ENCODE data around the gene MRPL52.
A peak's percentile ranks its signal among the peaks of the same experiment; 100 is the strongest.
"Not testable (repeated sequence)": the region's sequence is repeated elsewhere in the genome, so short reads cannot be mapped to it uniquely, and the experiment has no call there.

MRPL52 gene

GRCh38 chr14:22811722-22812121 lies 18.0 kb upstream of the MRPL52 start:
- DNase-seq (ENCODE audit: low spot score), result no peak

DNA sequence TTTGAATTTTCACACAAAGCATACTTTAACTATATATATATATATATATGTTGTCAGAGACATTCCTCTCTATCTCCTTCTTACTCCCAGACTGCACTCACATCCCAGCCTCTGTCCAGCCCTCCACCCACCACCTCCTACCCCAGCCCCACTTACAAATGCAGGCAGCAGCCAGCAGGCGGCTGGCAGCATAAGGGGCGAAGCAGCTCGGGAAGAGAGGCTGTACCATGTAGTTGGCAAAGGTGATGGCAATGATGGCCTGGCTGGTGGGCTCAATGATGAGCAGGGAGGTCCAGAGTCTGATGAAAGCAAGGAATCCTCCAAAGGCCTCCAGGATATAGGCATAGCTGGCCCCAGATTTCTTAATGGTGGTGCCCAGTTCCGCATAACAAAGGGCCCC lies 16.9 kb upstream of the MRPL52 start:
- DNase-seq (ENCODE audit: low spot score), result no peak

GRCh38 chr14:22813145-22813544 lies 16.5 kb upstream of the MRPL52 start:
- no peak for DNase-seq (ENCODE audit: low spot score)

DNA sequence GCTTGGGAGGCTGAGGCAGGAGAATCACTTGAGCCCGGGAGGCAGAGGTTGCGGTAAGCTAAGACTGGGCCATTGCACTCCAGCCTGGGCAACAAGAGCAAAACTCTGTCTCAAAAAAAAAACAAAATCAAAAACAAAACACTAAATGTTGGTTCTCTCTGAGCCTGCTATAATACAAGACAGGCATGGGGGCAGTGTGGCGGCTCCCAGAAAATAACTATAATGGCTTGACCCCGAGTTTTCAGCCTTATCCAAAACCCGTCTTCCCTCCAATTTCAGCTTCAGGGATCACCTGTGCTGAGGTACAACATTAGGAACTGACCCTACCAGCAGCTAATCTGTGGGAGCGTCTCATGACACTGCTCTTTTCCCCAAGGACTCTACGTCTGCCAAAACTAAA lies 15.3 kb upstream of the MRPL52 start:
- DNase-seq (ENCODE audit: low spot score), result no peak

GRCh38 chr14:22814941-22815713 lies 14.6 kb upstream of the MRPL52 start, which contains the start of gene SLC7A7:
TSS of gene SLC7A7 (minus strand) at chr14:22815435. CDS start at chr14:22813398, 2,037 bp downstream.
- no peak for DNase-seq (ENCODE audit: low spot score)

DNA sequence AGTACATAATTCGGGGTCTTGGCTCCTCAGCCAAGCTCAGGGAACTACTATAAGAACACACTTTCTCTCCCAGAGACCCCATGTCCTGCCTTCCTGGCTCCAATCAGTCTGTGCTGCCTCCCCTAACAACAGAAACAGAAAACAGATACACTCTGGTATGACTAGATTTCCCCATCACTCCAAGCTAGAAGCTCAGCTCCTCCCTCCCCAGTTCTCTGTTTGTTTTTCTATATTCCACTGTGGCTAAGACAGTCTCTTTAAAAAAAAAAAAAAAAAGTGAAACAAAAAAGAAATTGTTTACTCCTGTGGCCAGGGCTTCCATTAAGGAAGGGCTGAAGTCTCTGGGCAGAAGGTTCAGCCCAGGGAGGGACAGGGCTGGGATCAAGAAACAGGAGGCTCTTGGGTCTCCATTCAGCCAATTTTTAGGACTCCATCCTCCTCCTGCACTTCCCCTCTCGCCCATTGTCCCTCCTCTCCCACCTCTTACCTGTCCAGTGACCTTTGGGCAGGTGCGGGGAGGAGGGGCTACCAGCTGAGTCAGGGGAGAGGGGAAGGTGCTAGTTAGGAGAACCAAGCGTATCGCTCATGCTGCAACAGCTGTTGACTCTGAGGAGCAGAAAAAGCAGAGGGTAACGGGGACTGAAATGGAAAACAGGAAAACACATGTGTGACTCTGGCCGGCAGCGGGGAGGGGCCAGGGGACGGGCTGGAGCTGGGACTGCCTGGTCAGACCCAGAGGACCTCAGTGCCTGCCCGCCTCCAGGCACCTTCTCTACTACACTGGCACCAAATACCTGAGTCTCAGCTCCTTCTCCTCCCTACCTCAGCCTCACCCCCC lies 10.3 kb upstream of the MRPL52 start:
- DNase-seq (ENCODE audit: low spot score), result no peak

DNA sequence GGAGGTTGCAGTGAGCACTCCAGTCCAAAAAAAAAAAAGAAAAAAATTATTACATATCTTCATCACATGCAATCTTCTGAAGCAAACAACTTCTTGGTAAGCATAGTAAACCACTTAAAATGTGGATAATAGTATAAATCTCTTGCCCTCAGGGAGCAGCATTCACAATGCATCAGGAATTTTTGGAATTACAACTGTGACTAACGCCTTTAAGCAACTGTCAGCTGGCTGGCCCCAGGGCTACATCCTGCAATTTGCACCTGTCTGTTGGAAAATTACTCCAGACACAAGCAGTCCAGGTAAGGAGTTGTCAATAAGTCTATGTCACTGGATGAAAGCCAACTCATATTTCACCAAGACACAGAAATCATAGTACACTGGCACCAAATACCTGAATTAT lies 9.0 kb upstream of the MRPL52 start:
- no peak for DNase-seq (ENCODE audit: low spot score)

- DNase-seq (ENCODE audit: low spot score), result no peak
These were observed 8.3 kb upstream of the MRPL52 start for GRCh38 chr14:22821193-22822015.

- no peak for DNase-seq (ENCODE audit: low spot score)
These were observed 7.6 kb upstream of the MRPL52 start for GRCh38 chr14:22822016-22822570.

DNA sequence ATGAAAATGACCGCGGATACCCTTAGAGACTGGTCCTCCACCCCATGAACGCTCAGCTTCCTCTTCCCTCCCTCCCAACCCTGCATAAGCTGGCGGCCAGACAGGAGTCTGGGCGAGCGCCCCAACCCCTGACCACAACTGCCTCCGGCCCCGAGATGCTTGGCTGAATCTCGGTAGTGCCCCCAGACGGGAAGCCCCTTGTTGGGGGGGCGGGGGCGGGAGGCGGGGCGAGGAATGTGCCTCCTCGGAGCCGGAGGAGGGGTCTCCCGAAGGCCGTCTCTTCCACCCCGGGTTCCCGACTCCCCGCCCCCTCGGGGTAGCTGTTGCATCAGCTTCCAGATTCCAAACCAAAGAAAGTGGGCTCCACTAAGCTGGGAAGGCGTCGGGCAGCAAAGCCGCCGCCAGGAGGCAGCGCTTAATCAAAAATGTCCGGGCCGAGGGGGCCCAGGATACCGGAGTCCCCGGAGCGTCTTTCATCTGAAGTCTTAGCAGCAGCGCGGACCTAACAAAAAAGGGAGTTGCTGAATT lies 7.1 kb upstream of the MRPL52 start:
- peak; percentile 69 for DNase-seq (ENCODE audit: low spot score)

DNA sequence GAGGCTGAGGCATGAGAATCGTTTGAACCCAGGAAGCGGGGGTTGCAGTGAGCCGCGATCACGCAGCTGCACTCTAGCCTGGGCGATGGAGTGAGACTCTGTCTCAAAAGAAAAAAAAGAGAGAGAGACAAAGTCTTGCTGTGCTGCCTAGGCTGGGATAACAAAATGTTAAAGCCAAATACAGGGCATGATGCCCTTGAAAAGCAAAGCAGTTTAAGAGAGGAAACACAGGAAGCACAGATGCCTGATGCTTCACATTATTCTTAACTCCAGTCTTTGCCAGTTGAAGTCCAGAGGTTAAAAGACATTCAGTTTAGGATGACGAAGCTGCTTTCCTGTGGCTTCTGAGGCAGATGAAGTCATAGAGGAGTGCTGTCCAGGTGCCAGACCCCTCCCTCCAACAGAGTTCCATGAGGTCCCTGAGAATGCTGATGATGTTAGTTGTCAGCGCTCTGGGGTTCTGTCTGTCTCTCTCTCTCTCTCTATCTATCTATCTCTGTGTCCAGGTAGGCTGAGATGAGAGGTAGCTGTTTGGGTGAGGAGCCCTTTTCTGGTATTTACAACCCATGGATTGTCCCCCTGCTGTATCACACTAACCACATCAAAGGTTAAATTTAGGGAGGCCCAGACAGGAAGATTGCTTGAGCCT lies 4.9 kb upstream of the MRPL52 start:
- DNase-seq (ENCODE audit: low spot score), result no peak

- DNase-seq (ENCODE audit: low spot score), result not testable (repeated sequence)
These were observed 519 bp upstream of the MRPL52 start for GRCh38 chr14:22829076-22829660.

DNA sequence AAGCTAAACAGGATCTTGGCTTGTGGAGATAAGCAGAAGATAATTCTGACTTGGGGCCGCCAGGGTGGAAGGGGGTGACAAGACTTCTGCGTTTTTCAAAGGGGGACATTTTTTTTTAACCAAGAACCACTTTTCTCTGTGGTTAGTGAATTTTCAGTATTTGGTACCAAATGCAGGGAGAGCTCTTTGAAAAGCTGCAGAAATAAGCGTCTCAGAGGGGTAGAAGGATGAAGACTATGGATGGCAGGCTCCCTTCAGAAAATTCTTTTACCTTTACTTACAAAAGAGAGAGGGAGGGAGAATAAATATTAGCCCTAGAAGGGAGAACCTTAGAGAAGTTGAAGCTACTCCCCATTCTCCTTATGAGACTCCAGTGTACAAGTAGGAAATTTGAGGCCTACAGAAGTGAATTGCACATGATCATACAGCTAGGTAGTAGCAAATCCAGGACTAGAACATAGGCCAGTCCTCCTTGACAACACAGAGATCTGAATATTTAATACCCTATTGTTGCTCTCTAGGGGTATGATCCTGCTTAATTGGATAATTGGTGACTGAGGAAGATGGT lies 840 bp downstream of the MRPL52 start:
- no peak for DNase-seq (ENCODE audit: low spot score)

GRCh38 chr14:22835505-22835904 lies 5.8 kb downstream of the MRPL52 start:
- no peak for DNase-seq (ENCODE audit: low spot score)

DNA sequence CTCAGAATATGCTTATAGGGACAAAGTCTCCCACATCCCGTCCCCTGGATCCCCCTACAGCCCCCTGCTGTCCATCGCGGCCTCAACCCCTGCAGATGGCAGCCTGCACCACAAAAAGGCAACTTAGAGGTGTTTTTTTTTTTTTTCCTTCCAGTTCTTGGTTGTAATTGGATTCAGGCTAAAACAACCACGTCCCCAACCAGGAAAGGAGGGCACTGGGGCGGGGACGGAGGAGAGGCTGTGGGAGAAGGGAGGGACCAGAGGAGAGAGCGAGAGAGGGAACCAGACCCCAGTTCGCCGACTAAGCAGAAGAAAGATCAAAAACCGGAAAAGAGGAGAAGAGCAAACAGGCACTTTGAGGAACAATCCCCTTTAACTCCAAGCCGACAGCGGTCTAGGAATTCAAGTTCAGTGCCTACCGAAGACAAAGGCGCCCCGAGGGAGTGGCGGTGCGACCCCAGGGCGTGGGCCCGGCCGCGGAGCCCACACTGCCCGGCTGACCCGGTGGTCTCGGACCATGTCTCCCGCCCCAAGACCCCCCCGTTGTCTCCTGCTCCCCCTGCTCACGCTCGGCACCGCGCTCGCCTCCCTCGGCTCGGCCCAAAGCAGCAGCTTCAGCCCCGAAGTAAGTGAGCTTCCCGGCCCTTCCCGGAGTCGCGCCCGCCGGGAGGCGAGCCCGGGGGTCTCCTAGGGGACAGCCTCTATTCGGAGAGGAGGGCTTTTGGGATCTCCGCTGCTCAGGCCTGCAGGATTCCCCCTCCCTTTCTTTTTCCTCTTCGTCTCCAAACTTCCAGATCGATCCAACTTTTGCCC lies 6.8 kb downstream of the MRPL52 start, which contains the start of gene MMP14:
Gene MMP14, plus strand, starts transcription at position 285 of the 813 bp plus-strand sequence. Its CDS starts 233 bp downstream, at position 518.
- DNase-seq (ENCODE audit: low spot score), result peak; percentile 86

GRCh38 chr14:22837114-22837749 lies 7.5 kb downstream of the MRPL52 start:
- DNase-seq (ENCODE audit: low spot score), result peak; percentile 69

DNA sequence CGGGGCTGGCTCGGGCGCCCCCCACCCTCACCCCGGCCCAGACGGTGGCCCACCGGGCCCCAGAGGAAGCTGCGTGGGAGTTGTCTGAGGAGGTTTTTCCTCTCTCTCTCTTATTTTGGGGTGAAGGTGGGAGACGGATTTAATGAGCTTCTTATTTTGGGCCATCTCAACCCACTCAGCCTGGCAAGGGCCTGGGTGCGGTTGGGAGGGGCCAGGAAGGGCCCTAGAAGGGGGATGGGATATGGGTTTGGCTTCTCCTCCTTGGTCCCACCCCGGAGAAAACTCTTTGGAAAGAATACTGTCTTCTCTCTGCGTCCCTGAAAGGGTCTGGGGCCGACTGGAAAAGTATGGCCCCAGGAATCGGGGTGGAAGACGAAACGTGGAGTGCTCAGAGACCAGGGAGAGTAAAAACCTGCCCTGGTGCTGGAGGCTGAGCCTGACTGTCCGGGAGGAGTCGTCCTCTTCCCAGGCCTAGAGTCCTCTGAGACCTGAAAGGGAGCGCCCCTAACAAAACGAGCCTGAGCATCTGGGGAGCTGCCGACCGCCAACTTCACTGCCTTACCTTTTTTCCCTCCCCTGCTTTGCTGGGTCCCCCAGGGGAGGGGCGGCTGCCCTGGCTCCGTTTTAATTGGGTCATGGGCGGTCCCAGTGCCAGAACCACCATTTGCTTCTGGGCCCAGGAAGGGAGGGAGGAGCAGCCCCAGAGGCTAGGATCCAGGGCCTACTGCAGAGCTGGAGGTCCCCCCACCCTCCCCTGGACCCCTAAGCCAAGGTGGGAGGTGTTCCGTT lies 8.3 kb downstream of the MRPL52 start:
- DNase-seq (ENCODE audit: low spot score), result no peak

DNA sequence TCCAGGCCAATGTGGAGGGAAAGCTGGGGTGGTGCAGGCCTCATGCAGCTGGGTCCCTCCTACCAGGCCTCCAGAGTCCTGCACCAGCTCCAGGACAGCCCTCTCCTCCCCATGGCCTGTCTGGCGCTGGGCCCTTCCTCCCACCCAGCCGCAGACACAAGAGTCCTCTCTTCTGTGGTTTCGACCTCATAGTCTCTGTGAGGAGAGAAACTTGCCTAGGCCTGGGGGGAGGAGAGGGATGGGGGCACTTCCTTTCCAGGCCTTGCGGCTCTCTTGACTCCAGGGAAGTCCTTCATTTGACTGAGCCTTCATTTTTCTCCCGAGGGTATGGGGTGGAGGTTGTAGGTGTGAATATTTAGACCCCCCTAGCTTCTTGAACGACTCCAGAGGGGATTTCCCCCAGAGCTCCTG lies 8.9 kb downstream of the MRPL52 start:
- DNase-seq (ENCODE audit: low spot score), result no peak

Data from HuH-7.5 (cell line).